NCI-H774 (cell line): ENCODE data around the gene COG5.

Experiments
- DNase-seq: peaks from one replicate; lab custom pipeline; 2025; lab: John Stamatoyannopoulos, UW

The COG5 gene

DNA sequence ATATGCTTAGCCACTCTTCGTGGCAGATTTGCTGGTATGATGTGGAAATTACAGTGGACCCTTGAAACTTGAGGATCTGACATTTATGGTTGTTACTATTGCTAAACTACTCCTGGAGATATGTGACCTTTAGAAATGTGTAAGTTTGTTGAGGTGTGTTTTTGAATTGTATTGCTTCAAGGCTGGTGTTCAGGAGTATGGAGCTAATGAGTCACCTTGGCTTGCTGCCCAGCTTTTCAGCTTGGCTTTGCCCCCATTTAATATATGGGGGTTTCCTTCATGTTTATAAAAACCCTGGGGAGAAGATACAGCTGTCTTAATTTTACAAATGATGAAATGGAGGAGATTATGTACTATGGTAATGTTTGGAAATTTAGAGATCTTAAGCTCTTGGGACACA is 383.3 kb downstream of the COG5 start:
- DNase-seq, result no peak

DNA sequence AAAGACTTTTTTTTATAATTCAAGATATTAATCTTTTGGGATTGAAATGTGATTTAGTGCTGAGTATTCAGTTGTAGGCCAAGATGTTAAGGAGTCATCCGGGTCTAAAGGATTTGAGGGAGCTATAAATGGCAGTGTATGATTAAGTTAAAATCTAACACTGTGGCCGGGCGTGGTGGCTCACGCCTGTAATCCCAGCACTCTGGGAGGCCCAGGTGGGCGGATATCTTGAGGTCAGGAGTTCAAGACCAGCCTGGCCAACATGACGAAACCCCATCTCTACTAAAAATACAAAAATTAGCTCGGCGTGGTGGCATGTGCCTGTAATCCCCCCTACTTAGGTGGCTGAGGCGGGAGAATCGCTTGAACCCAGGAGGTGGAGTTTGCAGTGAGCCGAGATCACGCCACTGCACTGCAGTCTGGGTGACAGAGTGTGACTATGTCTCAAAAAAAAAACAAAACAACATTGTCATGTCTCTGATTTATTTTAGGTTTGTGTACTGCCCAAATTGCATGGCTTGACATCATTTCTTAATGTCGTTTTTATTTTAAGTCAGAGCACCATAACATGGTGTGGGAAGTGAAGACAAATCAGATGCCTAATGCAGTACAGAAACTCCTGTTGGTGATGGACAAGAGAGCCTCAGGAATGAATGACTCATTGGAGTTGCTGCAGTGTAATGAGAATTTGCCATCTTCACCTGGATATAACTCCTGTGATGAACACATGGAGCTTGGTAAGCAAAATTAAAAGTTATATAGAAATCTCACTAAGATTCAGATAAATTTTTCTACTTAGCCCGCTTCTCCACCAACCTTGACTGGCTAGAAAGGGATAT is 384.2 kb downstream of the COG5 start:
- DNase-seq, result no peak

DNA sequence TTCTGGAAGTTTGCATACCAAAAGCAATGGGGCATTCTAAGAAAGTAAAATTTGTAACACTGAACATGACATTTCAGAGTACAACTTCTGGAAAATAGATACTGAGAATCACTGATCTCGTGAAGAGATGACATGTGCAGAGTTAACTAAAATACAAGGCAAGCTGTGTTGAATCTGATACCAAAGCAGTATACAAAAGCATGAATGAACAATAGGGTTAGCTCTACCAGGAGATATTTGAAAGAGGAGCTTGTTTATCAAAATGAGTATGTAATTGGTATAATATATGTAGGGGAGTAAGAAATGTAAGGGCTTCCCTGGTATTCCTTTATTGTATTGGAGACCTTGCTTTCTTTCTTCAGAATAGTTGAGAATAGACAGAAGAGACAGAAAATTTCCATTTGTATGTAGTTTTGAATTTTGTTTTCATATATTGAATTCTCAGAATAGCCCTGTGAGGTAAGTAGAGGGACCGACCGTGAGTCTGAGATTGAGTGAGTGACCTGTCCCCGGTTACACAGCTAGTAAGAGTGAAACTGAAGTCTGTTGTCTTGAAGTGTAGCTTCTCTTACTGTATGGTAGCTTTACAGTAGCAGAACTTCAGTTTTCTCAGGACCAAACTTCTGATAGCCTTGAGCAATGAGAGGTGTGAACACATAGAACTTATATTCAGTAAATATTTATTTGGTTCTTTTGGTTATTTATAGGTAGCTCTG is 389.9 kb downstream of the COG5 start:
- DNase-seq, result no peak

DNA sequence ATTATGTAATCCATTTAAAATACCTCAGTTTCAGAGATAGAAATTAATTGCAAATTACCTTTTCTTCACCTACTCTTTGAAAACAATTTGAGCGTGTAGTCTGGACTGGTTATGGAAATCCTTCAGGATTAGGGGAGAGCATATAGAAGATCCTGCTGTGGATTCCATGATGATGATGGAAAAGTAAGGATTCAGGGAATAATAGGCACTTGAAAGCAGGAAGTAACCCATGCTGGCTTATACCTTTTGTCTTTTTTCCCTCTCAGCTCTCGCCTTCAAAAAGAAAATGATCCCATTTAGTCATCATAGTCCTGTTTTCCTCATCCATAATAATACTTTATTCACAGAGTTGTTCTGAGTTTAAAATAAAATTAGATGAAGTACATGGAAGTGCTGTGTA is 390.5 kb downstream of the COG5 start:
- no peak for DNase-seq

DNA sequence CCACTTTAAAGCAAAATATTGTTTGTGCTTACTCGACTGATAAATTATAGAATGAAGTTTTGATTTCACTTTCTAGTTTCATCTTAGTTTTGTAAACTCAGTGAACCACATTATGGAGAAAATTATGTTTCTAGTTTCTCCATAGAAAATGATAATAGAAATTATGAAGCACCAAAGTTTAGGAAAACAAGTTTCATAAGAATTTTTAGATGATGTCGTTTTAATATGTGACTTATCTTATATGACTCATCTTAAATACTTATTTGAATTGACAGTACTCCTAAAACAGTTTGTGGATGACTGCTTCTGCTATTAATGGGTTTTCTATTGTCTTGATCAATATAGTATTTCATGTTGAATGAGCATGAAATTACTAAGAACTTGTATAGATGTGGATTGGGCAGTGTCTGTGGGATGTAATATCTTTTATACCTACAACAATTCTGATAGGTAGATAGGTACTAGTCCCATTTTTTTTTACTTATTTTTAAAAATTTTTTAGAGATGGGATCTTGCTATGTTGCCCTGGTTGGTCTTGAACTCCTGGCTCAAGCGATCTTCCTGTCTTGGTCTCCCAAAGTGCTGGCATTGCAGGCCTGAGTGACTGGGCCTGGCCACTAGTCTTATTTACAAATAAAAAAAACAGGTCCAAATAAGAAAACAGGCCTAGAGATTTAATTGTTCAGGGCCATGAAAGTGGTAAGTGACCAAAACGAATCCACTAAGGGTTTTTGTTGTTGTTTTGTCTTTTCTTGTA is 391.3 kb downstream of the COG5 start:
- no peak for DNase-seq

DNA sequence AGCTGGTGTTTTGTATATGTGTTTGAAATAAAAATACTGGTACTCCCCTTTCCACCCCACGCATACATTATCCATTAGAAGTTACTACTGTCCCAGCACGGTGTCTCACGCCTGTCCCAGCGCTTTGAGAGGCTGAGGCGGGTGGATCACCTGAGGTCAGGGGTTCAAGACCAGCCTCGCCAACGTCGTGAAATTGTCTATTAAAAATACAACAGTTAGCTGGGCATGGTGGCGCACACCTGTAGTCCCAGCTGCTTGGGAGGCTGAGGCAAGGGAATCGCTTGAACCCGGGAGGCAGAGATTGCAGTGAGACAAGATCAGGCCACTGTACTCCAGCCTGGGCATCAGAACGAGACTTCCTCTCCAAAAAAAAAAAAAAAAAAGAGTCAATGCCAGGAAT is 392.2 kb downstream of the COG5 start:
- DNase-seq, result no peak

DNA sequence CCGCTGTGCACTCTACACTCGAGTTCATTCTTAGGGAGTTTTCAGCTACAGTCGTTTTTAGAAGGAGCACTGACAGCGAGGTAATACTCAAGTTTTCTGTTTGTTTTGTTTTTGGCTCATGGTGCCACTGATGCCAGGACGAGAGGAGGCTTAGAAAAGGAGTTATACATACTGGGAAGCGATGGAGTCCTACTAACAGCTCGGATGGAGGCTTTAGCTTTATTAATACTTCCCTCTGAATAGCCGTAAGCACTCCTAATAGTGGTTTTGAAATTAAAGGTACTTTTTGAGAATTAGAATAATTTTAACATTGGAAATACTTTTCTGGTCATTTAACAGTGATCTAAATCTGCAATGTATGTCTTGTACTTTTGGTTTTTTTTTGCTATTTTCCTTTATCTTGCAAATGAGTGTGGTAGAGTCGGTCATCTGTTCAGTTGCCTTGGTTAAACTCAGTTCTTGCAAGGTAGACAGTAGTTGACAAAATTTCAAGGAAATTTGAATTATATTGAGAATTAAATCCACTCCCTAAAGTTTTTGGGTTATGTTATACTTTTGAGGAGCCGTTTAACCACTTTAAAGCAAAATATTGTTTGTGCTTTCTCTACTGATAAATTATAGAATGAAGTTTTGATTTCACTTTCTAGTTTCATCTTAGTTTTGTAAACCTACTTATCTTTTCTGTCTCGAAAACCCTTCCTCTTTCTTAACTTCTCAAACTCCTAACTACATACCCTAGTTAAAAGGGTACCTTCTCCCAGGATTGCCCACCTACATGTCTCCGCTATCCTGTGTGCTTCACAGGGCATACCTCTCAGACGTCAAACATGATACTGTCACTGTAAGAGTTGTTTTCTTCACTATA is 393.4 kb downstream of the COG5 start:
- no peak for DNase-seq

DNA sequence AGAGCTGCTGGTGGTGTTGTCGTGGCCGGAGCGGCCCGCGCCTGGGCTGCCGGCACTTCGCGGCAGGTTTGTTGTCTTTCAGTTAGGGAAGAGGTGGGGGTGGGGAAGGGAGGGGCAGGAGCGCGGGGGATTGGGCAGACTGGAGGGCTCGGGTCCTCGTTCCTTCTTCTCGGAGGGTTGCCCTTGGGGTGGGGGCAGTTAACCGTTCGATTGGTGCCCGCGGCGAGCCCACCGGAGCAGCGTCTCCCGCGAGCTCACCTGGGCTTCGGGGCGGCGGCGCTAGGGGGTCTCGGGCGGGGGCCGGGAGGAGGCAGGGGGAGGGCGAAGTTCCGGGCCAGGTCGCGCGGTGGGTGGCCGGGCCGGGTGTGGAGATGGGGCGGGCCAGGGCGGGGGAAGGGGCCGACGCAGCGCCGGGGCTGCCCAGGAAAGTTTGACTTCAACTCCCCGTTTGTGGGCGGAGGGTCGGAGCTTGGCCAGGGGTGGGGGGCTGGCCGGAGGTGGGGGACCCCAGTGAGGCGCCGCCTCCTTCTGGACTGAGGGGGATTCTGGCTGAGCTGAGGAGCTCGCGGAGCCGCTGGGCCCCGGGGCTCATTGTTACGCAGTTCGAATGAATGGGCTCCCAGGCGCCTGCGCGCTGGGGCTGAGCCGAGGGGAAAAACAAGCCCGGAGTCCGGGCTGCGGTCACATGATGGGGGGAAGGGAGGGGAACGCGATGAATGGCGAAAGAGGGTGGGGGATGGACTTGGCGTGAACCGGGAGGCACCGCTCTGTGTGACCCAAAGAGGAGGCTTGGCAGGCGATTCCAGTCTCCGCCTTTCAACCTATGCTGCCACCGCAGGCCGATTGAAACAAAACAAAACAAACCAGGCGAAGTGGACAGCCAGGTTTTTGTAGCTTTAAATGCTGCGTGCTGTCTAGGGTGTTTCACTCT is 394.3 kb downstream of the COG5 start:
- DNase-seq, result peak; percentile 95

DNA sequence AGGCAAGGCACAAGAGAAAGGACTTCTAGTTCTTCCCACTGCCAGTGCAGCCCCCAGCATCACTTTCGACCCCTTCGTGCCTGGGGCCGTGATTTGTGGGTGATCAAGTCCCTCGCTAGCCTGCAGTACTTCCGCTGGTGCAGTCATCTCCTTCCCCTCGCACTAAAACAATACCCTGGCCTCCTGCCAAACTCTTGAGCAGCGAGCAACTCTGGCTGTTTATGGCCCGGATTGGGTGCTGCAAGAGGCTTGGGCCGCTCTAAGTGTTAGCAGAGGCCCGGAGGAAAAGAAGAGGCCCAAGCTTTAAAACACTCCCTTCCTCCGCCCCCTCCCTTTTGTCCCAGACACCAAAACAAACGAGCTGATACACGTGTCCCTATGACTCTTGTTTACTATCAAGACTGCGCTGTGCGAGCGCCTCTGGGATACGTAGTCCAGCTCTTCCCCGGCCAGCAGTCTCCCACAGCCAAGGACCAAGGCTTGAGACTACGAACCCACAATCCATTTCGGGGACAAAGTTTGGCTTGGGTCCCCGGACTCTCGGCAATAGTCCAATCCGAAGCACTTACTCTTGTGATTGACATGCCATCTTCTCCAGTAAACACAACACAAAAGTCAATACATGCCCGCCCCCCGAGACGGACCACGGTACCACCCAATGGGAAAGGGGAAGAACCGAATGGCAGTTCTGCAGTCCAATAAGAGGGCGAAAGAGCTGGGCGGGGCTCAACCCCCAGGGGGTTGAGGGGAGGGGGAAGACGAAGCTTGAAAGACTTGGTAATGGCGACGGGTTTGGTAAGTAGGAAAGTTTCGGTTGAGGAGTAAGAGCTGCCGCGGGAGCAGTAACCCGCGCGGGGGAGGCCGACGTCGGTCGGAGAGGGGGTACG is 395.2 kb downstream of the COG5 start, which contains the start of gene HBP1:
Gene HBP1, plus strand, starts transcription at position 771 of the 887 bp plus-strand sequence. CDS start 10,891 bp downstream, outside the sequence.
- DNase-seq, result peak; percentile 99

DNA sequence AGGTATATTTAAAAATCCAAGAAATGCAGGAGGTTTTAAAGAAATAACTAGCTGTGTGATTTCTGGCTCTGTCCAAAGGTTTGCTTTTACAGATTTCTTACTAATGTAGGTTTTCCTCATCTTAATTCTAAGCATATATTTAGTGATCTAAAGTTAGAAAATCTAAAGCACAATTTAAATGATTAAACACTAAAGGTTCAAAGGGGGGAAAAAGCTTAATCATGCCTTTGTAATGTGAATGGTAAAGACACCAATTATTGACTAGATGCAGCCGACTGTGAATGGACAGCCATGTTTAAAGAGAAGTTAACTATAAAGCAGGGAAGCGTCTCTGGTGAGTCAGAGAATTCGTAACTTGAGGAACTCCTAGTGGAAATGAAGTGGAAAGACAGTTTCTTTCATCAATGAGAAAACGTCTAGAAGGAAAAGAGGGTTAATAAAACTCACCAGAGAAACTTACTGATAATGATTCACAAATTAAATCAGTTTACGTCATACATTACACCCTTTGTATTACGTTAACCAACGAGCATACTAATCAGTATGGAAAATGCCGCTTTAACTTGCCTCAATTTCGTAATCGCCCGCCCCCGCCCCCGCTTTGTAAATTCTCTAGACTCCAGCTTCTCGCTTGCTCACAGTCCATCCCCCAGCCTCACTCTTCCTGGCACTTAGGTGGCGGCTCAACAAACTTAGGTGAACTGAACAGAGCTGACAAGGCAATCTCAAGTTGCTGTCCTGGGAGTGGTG is 396.1 kb downstream of the COG5 start:
- DNase-seq, result peak; percentile 13

DNA sequence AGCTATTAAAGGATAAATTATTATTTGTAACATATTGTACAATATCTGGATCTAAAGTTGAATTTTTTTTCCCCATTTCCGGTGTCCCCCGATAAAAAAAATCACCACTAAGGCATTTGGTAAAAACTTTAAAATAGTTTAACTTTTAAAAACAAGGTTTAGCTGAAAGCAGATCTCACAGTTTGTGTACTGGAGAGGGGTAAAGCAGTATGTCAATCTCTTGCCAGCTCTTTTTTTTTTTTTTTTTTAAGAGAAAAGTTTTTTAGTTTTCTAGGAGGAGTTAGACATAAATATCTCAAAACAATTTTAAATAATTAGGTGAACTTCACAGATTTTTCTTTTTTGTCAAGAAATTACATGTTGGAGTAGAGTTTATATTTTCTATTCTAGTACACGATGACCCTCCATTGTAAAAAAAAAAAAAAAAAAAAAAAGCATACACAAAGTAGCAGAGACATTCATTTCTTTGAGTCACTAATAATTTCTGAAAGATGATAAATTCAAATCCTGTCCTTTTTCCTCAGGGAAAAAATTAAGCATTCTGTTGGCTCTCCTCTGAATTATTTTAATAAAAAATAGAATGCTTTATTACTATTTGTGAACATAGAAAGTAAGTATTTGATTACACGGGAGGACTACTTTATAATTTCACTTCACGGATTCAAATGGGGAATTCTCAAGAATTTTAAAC is 396.8 kb downstream of the COG5 start:
- no peak for DNase-seq

DNA sequence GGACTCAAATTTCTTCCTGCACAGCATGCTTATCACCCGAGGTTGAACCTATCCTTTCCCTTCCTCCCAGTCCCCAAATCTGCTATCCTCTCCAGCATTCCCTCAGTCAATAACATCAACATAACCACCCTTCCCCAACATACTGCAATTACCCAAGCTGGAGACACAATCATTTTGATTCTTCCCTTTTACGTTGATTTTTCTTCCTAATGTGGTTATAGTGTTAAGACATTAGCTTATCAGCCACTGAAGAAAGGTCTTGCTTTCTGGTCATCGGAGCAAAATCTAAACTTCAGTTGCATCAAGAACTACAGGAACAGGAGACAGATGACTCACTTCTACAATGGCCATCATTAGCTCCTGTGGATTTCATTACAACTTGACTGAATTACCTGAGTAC is 398.4 kb downstream of the COG5 start:
- DNase-seq, result no peak

DNA sequence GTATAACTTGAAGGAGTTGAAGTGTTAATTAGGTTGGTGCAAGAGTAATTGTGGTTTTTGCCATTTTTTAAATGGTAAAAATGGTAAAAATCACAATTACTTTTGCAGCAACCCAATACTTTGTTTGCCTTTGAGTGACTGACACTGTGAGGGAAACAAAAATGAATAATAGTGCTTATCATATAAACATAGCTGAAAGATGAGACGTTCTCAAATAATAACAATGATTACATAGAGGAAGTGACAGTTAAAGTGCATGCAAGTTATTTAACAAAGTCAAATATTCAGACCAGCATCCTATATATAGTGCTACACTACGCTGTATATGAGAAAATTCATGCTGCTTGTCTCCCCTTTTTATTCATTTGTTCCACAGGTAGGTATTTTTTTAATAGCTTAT is 399.6 kb downstream of the COG5 start:
- no peak for DNase-seq

DNA sequence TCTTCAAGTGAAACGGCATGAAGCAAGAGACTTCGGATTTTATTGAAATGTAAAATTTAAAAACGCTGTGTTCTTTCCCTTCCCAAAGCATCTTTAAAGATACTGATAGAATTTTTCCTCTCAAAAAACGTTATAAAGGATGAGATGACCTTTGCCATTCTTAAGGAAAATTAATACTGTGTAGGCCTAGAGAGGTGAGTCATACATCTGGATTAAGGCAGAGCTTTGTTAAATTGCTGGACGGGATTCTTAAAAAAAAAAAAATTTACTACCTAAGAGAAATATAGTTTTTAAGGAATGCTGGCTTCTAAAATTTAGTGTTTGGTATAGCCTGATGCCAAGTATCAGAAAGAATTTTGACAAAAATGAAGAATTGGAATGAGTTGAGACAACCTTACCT is 401.2 kb downstream of the COG5 start:
- DNase-seq, result no peak

DNA sequence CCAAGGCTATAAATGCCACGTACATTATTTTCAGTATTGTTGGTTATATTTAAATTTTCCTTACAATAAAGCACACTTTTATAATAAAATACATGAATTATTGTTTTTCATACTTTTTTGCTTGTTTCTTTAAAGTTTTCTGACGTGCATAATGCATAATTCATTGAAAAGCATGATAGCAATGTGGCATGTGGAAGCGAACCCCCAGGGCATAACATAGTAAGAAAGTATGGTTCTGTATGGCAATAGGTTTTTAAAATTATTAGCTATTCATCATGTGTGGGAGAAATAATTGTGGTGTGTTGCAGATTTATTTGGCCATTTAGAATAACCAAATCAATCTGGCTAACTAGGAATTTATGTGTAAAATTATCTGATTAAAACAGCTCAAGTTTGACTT is 402.3 kb downstream of the COG5 start:
- no peak for DNase-seq

DNA sequence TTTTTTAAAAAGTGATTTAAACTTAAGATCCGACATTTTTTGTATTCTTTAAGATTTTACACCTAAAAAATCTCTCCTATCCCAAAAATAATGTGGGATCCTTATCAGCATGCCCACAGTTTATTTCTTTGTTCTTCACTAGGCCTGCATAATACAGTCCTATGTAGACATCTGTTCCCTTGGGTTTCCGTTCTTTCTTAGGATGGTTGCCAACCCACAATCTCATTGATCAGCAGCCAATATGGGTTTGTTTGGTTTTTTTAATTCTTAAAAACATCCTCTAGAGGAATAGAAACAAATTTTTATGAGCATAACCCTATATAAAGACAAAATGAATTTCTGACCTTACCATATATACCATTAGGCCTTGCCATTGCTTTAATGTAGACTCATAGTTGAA is 403.3 kb downstream of the COG5 start:
- no peak for DNase-seq

DNA sequence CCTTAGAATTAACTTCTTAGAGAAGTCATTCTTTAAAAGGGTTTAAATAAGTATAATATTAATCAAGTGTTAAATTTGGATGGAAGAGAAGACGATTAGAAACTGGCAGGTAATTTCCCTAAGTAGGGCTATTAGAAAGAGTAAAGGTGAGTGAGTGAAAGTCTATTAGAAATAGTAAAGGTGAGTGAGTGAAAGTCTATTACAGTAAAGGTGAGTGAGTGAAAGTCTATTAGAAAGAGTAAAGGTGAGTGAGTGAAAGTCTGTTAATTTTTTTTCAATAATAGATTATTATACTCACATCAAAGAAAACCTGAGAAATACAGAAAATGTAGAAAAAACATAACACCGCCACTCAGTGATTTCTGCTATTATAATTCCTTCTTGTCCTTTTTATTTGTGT is 405.7 kb downstream of the COG5 start:
- no peak for DNase-seq

DNA sequence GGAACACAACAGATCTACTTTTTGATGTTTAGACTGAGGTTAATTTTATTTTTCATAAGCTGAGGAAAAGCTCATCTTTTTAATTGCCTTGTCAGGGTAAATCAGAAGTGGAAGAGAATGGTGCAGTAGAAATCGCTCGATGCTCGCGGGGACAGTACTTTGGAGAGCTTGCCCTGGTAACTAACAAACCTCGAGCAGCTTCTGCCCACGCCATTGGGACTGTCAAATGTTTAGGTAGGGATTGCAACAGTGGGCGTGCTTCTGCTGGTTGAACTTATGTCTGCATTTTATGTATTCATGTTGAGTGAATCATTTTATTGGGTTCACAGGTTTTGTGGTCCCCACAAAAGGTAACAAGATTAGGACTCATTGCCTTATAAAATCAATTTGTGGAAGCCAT is 406.6 kb downstream of the COG5 start:
- no peak for DNase-seq
